ENCODE measurements around the gene MAD1L1. TPM values are rescaled to one million over a fixed set of nuclear protein-coding genes. Genes with fewer than 3 reads are reported as not detected.

Gene MAD1L1
- total and polyA plus RNA-seq, 2 of the 13 experiments (the other 11 are each of a cell fraction or from before 2014, with no cell fraction given): 17.4 to 64.7 TPM

GRCh38 chr7:1812509-1813393 is 420.0 kb downstream of the MAD1L1 start (continued):
- TF ChIP-seq HNF1B (CRISPR knock-in tag; IDR thresholded peaks at IDR 0.05): 0 out of 2 replicates have a peak, but pooled peaks have one; percentile 31
- TF ChIP-seq KAT8 (CRISPR knock-in tag; IDR thresholded peaks at IDR 0.05): 0 out of 2 replicates have a peak, but pooled peaks have one; percentile 10
- TF ChIP-seq CTCF (CRISPR knock-in tag; IDR thresholded peaks at IDR 0.05): peak; percentile 76
- no peak for TF ChIP-seq HNF1A (IDR thresholded peaks at IDR 0.05; ENCODE audit: low read depth)
- 0 out of 2 replicates have a peak, but pooled peaks have one; percentile 25 for TF ChIP-seq HNF1A (CRISPR knock-in tag; IDR thresholded peaks at IDR 0.05; ENCODE audit: borderline replicate concordance)
- 0 out of 2 replicates have a peak, but pooled peaks have one; percentile 12 for TF ChIP-seq ERF (CRISPR knock-in tag; IDR thresholded peaks at IDR 0.05)
- no peak for TF ChIP-seq KDM5A (IDR thresholded peaks at IDR 0.05; ENCODE audit: borderline replicate concordance, low read length)
- 0 out of 2 replicates have a peak, but pooled peaks have one; percentile 17 for TF ChIP-seq PPARG (CRISPR knock-in tag; conservative IDR thresholded peaks at IDR 0.05)
- no peak for TF ChIP-seq SP1 (IDR thresholded peaks at IDR 0.05)
- no peak for TF ChIP-seq SP1 (CRISPR knock-in tag; IDR thresholded peaks at IDR 0.05)
- TF ChIP-seq ATF7 (IDR thresholded peaks at IDR 0.05): no peak
- 0 out of 2 replicates have a peak, but pooled peaks have one; percentile 35 for TF ChIP-seq ATF7 (CRISPR knock-in tag; IDR thresholded peaks at IDR 0.05)
- TF ChIP-seq MAZ (IDR thresholded peaks at IDR 0.05; ENCODE audit: borderline replicate concordance, low read depth, low read length): no peak; the same call in 1 of the 2 replicates
- TF ChIP-seq MAZ (CRISPR knock-in tag; IDR thresholded peaks at IDR 0.05; ENCODE audit: low read depth): no peak
- TF ChIP-seq LCORL (IDR thresholded peaks at IDR 0.05): no peak
- TF ChIP-seq LCORL (CRISPR knock-in tag; IDR thresholded peaks at IDR 0.05): 0 out of 2 replicates have a peak, but pooled peaks have one; percentile 38
- no peak for TF ChIP-seq MED1 (CRISPR knock-in tag; IDR thresholded peaks at IDR 0.05)

Data from HepG2 (cell line).